NB4 (cell line): ENCODE results near the gene BICDL1.

Experiments
- CTCF ChIP-seq: IDR thresholded peaks from one replicate; pipeline ENCODE4 v1.5.1; 2012; ENCODE audit warnings: low read depth, low read length
- POLR2A ChIP-seq: IDR thresholded peaks from 2 replicates; pipeline ENCODE4 v1.6.1; 2011; ENCODE audit warnings: mild to moderate bottlenecking; ENCODE audit not compliant: insufficient read length; ENCODE audit errors: extremely low read depth

GRCh38 chr12:119942386-119942785 lies 46.6 kb upstream of the BICDL1 start:
- TF ChIP-seq POLR2A (no peak), CTCF (no peak)
